HG03196 (cell line): ENCODE measurements around the gene MCTP1.
"Not testable (repeated sequence)": the region's sequence is repeated elsewhere in the genome, so short reads cannot be mapped to it uniquely, and the experiment has no call there.

Source experiments
- ATAC-seq: cut with Tn5 transposase; IDR thresholded peaks from one replicate; pipeline ENCODE4 v1.9.1; 2021; ENCODE audit not compliant: unreplicated experiment

The MCTP1 gene

GRCh38 chr5:94972268-94972667, 312.6 kb downstream of the MCTP1 start:
- ATAC-seq: no peak

GRCh38 chr5:94969174-94969573, 315.7 kb downstream of the MCTP1 start:
- ATAC-seq: no peak

GRCh38 chr5:94968507-94969095, 316.3 kb downstream of the MCTP1 start:
- ATAC-seq: peak; percentile 72

- no peak for ATAC-seq
Measured at GRCh38 chr5:94967525-94967924, 317.4 kb downstream of the MCTP1 start.

- not testable (repeated sequence) for ATAC-seq
Measured at GRCh38 chr5:94959279-94959678, 325.6 kb downstream of the MCTP1 start.

- no peak for ATAC-seq
Measured at GRCh38 chr5:94945656-94946055, 339.2 kb downstream of the MCTP1 start.

- no peak for ATAC-seq
Measured at GRCh38 chr5:94944160-94944559, 340.7 kb downstream of the MCTP1 start.

GRCh38 chr5:94941122-94941755, 343.7 kb downstream of the MCTP1 start:
- ATAC-seq: no peak

GRCh38 chr5:94932259-94932658, 352.6 kb downstream of the MCTP1 start:
- ATAC-seq: no peak

- no peak for ATAC-seq
Measured at GRCh38 chr5:94928891-94929290, 356.0 kb downstream of the MCTP1 start.

- ATAC-seq: no peak
Measured at GRCh38 chr5:94920570-94920969, 364.3 kb downstream of the MCTP1 start.

GRCh38 chr5:94916619-94917018, 368.3 kb downstream of the MCTP1 start:
- no peak for ATAC-seq

GRCh38 chr5:94911276-94911675, 373.6 kb downstream of the MCTP1 start:
- ATAC-seq: no peak

GRCh38 chr5:94910721-94911120, 374.2 kb downstream of the MCTP1 start:
- ATAC-seq: no peak

GRCh38 chr5:94908889-94909480, 375.9 kb downstream of the MCTP1 start:
- ATAC-seq: no peak

- ATAC-seq: no peak
Measured at GRCh38 chr5:94906750-94907149, 378.1 kb downstream of the MCTP1 start.

GRCh38 chr5:94903726-94904125, 381.2 kb downstream of the MCTP1 start:
- ATAC-seq: no peak

- ATAC-seq: no peak
Measured at GRCh38 chr5:94901191-94901979, 383.5 kb downstream of the MCTP1 start.

- ATAC-seq: no peak
Measured at GRCh38 chr5:94900006-94900505, 384.8 kb downstream of the MCTP1 start.

- ATAC-seq: no peak
Measured at GRCh38 chr5:94893412-94894135, 391.3 kb downstream of the MCTP1 start.

- no peak for ATAC-seq
Measured at GRCh38 chr5:94891972-94892371, 392.9 kb downstream of the MCTP1 start.
